ENCODE results near the gene PARP15.
"Not testable (repeated sequence)": the region's sequence is repeated elsewhere in the genome, so short reads cannot be mapped to it uniquely, and the experiment has no call there.

The PARP15 gene

DNA sequence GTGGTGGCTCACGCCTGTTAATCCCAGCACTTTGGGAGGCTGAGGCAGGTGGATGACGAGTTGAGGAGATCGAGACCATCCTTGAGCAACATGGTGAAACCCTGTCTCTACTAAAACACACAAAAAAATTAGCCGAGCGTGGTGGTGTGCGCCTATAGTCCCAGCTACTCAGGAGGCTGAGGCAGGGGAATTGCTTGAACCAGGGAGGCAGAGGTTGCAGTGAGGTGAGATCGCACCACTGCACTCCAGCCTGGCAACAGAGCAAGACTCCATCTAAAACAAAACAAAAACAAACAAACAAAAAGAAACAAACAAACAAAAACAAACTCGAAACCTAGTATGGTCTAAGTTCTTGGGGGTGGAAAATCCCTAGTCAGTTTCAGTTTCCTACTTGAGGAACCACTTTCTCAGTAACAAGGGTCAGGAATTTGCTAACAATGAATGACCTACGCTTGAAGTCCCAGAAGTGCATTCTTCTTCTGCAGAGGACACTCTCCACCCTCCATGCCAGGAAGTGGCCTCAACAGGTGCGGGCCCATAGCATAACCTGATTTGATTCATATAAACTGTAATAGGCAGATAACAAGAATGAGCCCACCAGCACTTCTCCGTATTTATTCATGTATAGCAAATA lies 105.4 kb downstream of the PARP15 start:
- H3K4me3 ChIP-seq (ENCODE audit: low read depth, low read length); DNase-seq (ENCODE audit: low read depth): not testable (repeated sequence)

- DNase-seq (ENCODE audit: low read depth) = no peak
- H3K4me3 ChIP-seq (ENCODE audit: low read depth, low read length) = no peak overlapping the region
These were observed 109.8 kb downstream of the PARP15 start for GRCh38 chr3:122687298-122687697.
